H1 (cell line): ENCODE data around the gene ACOT9.

ENCODE experiments used
- ATF2 ChIP-seq: IDR thresholded peaks from 2 replicates; pipeline ENCODE4 v1.6.1; 2012; ENCODE audit warnings: low read length, inconsistent platforms
- CTCF ChIP-seq, 3 experiments: IDR thresholded peaks; 1 replicate in 2 of 3; 2 replicates in 1 of 3; pipeline versions ENCODE4 v1.5.1 to v1.6.1; 2011; ENCODE audit warnings: low read length in 3 of 3, mild to moderate bottlenecking in 3 of 3, inconsistent platforms in 2 of 3, low read depth in 1 of 3, moderate library complexity in 1 of 3; ENCODE audit not compliant: insufficient read depth in 1 of 3; ENCODE audit errors: control extremely low read depth in 1 of 3
- EP300 ChIP-seq, 2 experiments: IDR thresholded peaks; 1 replicate in 1 of 2; 2 replicates in 1 of 2; pipeline ENCODE4 v1.6.1; 2011 to 2012; ENCODE audit warnings: low read depth in 2 of 2, low read length in 2 of 2, mild to moderate bottlenecking in 2 of 2, borderline replicate concordance in 1 of 2, inconsistent platforms in 1 of 2, moderate library complexity in 1 of 2
- NRF1 ChIP-seq: IDR thresholded peaks from 2 replicates; pipeline ENCODE4 v1.6.1; 2011; ENCODE audit warnings: mild to moderate bottlenecking, low read depth, low read length, improper control_type of control experiment
- POLR2A ChIP-seq, 2 experiments: IDR thresholded peaks; 1 replicate in 1 of 2; 2 replicates in 1 of 2; pipeline ENCODE4 v1.6.1; 2011; ENCODE audit warnings: low read depth in 2 of 2, low read length in 2 of 2, mild to moderate bottlenecking in 2 of 2; ENCODE audit errors: control extremely low read depth in 1 of 2
- RFX5 ChIP-seq: IDR thresholded peaks from 2 replicates; pipeline ENCODE4 v1.6.1; 2011; ENCODE audit warnings: low read depth, low read length, improper control_type of control experiment, borderline replicate concordance
- SP1 ChIP-seq: IDR thresholded peaks from 2 replicates; pipeline ENCODE4 v1.6.1; 2011; ENCODE audit warnings: low read depth, low read length
- TAF1 ChIP-seq: IDR thresholded peaks from 2 replicates; pipeline ENCODE4 v1.6.1; 2011; ENCODE audit warnings: mild to moderate bottlenecking, low read depth, low read length
- TAF7 ChIP-seq: optimal IDR thresholded peaks from 2 replicates; pipeline ENCODE3; 2011; ENCODE audit warnings: low read depth, mild to moderate bottlenecking, inconsistent platforms, low read length, moderate library complexity, borderline replicate concordance
- TBP ChIP-seq: IDR thresholded peaks from 2 replicates; pipeline ENCODE4 v1.6.1; 2011; ENCODE audit warnings: low read depth, low read length, improper control_type of control experiment
- USF2 ChIP-seq: IDR thresholded peaks from 2 replicates; pipeline ENCODE4 v1.6.1; 2011; ENCODE audit warnings: low read length, improper control_type of control experiment

GRCh38 chrX:23736030-23736429 lies 7.0 kb downstream of the ACOT9 start:
- TF ChIP-seq TAF7: no peak
- TF ChIP-seq EP300 (IDR thresholded peaks at IDR 0.05; ENCODE audit: borderline replicate concordance in 1 of 2, low read depth in 2 of 2, low read length in 2 of 2): no peak
- no peak for TF ChIP-seq SP1
- TF ChIP-seq TBP: no peak
- TF ChIP-seq POLR2A (IDR thresholded peaks at IDR 0.05; ENCODE audit: control extremely low read depth in 1 of 2, low read depth in 2 of 2, low read length in 2 of 2): no peak
- no peak for TF ChIP-seq CTCF (IDR thresholded peaks at IDR 0.05; ENCODE audit: control extremely low read depth in 1 of 3, insufficient read depth in 1 of 3, low read depth in 1 of 3, low read length in 3 of 3)
- no peak for TF ChIP-seq RFX5
- TF ChIP-seq USF2: no peak
- no peak for TF ChIP-seq TAF1
- no peak for TF ChIP-seq NRF1
- no peak for TF ChIP-seq ATF2
